LNCaP clone FGC (cell line): ENCODE data around the gene MGAT5B.

ENCODE experiments used
- DNase-seq: peaks from one replicate; pipeline ENCODE4 v3.0.0-alpha.2; 2011; ENCODE audit warnings: low read depth
- H3K4me3 ChIP-seq: 2 replicates; pipeline ENCODE4 v1.5.1; 2011; ENCODE audit warnings: mild to moderate bottlenecking, low read depth, low read length, control low read depth
- CTCF ChIP-seq: IDR thresholded peaks from 2 replicates; pipeline ENCODE4 v1.5.1; 2012; ENCODE audit warnings: mild to moderate bottlenecking; ENCODE audit not compliant: control insufficient read depth, insufficient read depth; ENCODE audit errors: extremely low read depth

Gene MGAT5B

GRCh38 chr17:76946111-76946771 lies 78.0 kb downstream of the MGAT5B start:
- TF ChIP-seq CTCF = no peak

DNA sequence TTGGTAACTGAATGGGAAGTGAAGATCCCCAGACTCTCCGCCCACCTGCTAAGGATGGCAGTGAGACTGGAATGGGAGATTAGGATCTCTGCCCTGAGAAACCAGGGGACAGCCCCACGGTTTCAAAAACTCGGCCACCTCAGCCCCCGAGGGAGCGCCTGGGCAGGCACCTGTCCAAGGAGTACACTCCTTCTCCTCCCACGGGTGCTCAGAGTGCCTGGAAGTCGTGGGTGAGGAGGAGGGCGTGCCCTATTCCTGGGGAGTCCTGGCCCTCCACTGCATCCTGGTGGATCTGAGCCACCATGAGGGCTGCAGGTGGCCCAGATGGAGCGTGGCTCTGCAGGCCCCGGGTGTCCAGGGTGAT lies 78.5 kb downstream of the MGAT5B start:
- TF ChIP-seq CTCF = no peak
- no peak for DNase-seq
- no peak overlapping the region for H3K4me3 ChIP-seq

More at GRCh38 chr17:76946111-76946771, 78.0 kb downstream of the MGAT5B start:
- no peak overlapping the region for H3K4me3 ChIP-seq
- DNase-seq = no peak

DNA sequence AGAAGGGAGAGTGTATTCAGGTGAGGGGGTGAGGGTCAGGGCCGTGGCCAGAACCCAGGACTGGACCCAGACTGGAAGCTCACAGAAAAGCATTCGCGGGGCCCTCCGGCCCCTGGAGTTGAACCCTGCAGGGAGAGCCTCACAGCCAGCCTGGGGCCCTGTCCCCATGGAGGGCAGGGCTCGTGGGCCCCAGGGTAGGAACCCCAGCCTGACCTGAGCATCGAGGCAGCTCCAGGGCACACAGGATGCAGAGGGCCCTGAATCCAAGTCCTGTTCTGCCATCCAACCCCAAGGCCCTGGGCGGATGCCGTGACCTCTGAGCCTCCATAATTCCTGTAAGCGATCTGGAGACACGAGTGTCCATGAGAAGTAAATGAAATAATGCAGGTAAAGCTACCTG lies 79.1 kb downstream of the MGAT5B start:
- H3K4me3 ChIP-seq = no peak overlapping the region
- TF ChIP-seq CTCF = no peak
- no peak for DNase-seq

- TF ChIP-seq CTCF = no peak
- H3K4me3 ChIP-seq = no peak overlapping the region
- no peak for DNase-seq
These were observed 79.6 kb downstream of the MGAT5B start for GRCh38 chr17:76947771-76948170.

GRCh38 chr17:76948301-76948700 lies 80.1 kb downstream of the MGAT5B start:
- DNase-seq = no peak
- no peak for TF ChIP-seq CTCF
- H3K4me3 ChIP-seq = no peak overlapping the region

DNA sequence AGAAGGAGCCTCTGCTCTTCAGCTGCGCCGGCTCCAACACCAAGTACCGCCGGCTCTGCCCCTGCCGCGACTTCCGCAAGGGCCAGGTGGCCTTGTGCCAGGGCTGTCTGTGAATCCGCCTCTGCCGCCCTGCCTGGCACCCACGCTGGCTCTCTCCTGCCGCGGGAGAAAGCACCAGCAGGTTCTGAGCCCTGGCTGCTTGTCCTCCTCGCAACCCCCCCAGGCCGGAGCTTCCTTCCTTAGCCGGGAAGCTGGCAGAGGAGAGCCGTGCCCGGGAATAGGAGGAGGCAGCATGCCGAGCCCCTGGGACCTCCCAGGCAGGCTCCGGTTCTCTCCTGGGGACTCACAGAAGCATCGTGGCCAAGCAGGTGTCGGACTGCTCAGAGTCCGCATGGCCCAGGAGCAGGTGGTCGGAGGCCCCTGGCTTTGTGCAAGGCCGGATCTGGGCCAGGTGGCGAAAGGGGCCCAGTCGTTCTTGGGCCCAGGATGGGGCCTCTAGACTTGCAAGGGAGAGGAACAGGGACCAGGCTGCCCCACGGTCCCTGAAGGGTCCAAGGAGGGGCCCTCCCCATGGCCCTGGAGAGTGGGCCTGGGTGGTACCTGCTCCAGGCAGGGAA lies 80.6 kb downstream of the MGAT5B start:
- no peak overlapping the region for H3K4me3 ChIP-seq
- DNase-seq = no peak
- TF ChIP-seq CTCF = no peak

DNA sequence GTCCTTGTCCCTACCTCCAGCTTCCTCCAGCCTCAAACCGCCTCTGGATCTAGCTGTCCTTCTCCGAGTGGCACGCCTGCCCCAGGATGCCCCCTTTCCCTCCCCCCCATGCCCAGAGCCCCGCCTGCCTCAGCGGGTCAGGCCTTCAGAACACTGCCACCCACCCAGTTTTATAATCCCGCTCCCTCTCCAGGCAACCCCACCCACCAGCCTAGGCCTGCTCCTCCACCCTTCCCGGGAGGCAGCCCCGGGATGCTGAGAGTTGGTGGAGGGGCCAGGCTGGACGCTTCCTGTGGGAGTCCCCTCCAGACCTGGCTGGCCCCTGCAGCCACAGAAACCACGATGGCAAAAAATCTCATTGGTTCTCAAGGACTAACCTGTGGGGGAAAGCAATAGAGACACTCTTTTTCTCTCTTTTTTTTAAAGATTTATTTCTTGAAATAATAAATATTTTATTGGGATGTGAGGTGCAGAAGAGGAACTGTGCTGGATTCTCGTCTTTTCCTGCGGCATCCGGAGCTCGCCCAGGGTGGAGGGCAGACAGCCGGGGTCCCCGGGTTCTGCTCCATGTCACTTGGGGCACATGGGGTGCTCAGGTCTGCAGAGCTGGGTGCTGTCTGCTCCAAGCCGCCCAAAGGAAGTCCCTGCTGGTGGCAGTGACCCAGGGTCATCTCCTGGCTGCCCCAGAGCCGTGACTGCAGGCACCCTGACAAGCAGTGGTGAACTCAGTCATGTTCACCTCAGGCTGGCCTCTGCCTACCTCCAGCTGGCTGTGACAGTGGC lies 81.9 kb downstream of the MGAT5B start:
- no peak overlapping the region for H3K4me3 ChIP-seq
- no peak for TF ChIP-seq CTCF

More for the DNA sequence above, 81.9 kb downstream of the MGAT5B start:
- DNase-seq = no peak
